GM19452 (cell line): ENCODE measurements around the gene KAZALD1.

Experiments used
- ATAC-seq: cut with Tn5 transposase; IDR thresholded peaks from one replicate; pipeline ENCODE4 v1.9.1; 2021; ENCODE audit not compliant: unreplicated experiment

KAZALD1 gene

DNA sequence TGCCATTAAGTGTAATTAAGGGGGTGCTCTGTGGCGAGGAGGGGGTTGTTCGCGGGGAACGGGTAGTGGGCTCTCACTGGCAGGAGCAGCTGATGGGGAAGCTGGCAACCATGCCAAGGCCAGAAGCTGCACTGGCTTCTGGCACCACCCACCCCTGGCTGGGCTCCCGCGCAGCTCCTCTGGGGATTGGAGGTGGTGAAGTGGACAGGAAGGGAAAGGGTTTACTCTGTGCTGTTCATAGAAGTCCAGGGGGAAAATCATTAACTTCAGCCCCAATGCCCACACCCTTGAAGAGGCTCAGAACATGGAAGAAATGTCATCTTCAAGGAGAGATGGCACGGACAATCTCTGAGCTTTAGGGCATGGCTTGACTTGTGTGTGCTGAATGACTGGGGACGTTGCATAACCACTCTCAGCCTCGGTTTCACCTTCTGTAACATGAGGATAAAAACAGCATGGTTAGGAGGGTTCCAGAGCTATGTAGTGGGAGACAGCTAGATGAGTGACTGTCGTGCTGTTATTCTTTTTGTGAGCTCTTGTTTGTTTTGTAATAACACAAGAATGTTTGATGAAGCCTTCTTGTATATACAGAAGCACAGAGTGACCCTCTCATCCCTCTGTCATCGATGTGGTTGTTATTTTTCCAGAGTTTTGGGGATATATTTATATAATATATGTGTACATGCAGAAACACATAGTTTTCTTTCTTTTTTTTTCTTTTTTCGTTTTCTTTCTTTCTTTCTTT is 29.9 kb downstream of the KAZALD1 start:
- ATAC-seq = no peak

DNA sequence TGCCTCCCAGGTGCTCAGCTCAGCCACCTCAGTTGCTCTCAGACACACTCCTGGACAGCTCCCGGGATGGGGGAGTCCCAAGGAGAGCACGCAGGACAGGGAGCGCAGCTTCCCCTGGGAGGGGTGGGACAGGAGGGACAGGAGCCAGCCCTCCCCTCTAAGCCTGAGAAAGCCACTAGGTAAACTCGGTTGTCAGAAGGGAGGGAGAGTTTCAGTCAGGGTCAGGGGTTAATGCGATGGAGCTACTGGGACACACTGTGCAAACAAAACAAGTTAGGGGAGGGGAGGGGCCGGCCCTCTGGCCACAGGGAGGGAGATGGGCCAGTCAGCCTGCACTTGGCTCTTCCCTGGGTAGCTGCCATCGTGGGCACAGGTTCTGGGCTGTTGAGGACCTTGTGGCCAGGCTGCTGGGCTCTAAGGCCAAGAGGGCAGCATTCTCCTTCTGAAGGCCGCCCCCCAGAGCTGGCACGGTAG is 31.1 kb downstream of the KAZALD1 start:
- no peak for ATAC-seq

GRCh38 chr10:101094121-101094879 is 32.5 kb downstream of the KAZALD1 start:
- no peak for ATAC-seq

DNA sequence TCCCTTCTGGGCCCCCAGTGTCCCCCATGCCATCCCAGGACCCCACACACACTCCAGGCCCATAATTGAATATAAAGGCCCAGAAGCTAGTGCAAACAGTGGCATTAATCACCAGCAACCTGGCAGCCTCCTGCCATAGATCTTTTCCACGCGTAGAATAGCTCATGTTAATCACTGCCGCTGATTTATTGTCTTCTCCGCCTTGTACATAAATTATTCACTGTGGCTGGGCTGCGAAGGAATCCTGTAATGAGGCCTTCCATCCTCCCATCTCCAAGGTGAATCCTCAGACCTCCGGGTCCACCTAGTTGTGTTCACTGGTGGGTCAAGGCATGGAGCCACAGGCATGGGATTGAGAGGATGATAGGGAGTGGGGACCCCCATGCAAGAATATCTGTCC is 33.2 kb downstream of the KAZALD1 start:
- ATAC-seq = no peak

GRCh38 chr10:101095550-101096213 is 33.9 kb downstream of the KAZALD1 start:
- ATAC-seq = peak; percentile 64

DNA sequence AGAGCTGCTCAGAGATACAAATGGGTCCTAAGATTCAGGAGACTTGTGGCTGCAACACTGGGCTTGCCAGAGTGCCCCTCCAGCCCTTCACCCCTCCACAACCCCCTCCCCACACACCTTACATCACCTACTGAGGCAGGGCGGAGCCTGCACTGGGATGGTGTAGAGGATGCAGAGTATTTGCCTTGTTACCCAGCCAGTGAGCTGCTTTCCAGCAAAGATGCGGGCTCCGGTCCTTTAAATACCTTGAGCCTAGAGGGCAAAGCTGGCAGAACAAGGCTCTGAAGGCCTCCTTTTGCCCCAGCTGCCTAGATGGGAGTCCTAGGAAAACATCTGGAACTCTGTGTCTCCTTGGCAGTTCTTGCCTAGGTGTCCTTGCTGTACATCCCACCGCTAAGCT is 34.6 kb downstream of the KAZALD1 start:
- ATAC-seq = no peak

GRCh38 chr10:101097881-101098280 is 36.1 kb downstream of the KAZALD1 start:
- ATAC-seq = no peak

GRCh38 chr10:101099901-101100300 is 38.1 kb downstream of the KAZALD1 start:
- ATAC-seq = no peak

GRCh38 chr10:101101372-101101881 is 39.6 kb downstream of the KAZALD1 start:
- ATAC-seq = no peak

DNA sequence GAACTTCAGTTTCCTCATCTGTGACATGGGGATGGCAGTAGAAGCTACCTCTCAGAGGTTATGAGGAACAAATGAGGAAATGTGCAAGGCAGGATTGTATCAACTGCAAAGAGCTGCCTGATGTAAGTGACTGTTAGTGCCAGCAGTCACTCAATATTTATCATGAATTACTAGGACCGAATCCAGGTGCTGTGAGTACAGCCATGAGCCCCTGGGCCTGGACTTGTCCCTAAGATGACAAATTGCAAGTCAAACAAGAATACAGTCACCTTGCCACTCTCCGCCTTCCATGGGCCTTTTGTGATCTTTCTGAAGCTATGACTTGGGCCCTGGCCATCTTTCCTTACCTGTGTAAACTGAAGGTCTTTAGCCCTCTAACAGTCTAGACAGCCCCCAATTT is 41.6 kb downstream of the KAZALD1 start:
- no peak for ATAC-seq

DNA sequence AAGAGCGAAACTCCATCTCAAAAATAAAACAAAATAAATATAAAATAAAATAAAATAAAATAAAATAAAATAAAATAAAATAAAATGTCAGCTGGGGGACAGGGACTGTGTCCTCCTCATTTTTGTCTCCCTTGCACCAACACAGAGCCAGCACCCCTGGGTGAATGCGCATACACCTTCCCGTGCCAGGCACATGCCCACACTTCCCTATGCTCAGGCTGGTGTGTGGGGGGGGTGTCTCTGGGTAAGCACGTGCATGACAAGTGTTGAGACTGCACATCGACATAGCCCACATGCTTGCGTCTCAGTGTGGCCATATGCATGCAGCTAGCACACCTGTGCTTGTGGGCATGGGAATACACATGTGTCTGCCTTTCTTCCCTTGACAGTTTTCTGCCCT is 44.6 kb downstream of the KAZALD1 start:
- no peak for ATAC-seq

DNA sequence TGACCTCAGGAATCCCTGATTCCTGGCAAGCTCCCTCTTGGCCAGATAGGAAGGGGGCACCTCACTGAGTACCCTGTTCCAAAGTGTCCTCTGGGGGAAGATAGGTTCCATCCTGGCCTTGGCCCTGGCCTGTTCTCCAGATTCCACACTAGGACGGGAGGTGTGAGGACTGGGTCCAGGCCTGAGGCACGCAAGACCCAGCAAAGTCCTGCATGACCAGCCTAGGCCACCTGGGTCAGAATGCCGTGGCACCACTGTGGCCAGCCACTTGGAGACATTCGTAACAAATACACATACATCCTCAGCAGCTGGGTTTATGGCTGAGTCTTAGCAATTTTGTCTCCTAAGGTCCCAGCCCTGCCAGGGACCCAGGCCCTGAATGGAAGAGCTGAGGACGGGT is 46.0 kb downstream of the KAZALD1 start:
- ATAC-seq = no peak

GRCh38 chr10:101110856-101111523 is 49.2 kb downstream of the KAZALD1 start:
- no peak for ATAC-seq

GRCh38 chr10:101111547-101111946 is 49.8 kb downstream of the KAZALD1 start:
- ATAC-seq = no peak

- ATAC-seq = no peak
These were observed 51.2 kb downstream of the KAZALD1 start for GRCh38 chr10:101112799-101113594.

DNA sequence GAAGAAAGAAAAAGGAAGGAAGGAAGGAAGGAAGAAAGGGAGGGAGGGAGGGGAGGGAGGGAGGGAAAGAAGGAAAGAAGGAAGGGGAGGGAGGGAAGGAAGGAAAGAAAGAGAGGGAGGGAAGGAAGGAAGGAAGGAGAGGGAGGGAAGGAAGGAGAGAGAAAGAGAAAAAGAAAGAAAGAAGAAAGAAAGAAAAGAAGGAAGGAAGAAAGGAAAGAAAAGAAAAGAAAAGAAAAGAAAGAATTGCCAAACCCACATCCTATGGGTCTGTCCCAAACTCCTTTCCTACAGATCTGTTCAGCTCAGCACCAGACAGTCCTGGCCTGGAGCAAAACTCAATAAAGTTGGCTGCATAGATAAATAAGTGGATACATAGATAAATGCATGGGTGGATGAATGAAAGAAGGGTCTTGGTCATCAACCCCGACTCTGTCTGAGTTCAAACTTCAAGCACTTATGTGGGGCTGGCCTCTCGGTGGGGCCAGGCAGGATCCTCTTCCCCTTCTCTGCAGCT is 52.2 kb downstream of the KAZALD1 start:
- ATAC-seq = no peak

GRCh38 chr10:101114646-101115045 is 52.9 kb downstream of the KAZALD1 start:
- no peak for ATAC-seq
